Germinal center (tissue), 1 donor: Measurements from ENCODE around the gene MYO1B.

Experiments used
- DNase-seq: peaks from one replicate; pipeline ENCODE4 v3.0.0; 2012; ENCODE audit warnings: mixed read lengths, low spot score

MYO1B gene

GRCh38 chr2:191299010-191299409 is 53.8 kb downstream of the MYO1B start:
- DNase-seq = no peak

- no peak for DNase-seq
Observed at GRCh38 chr2:191299866-191300265, 54.7 kb downstream of the MYO1B start.

GRCh38 chr2:191301971-191302370 is 56.8 kb downstream of the MYO1B start:
- DNase-seq = no peak

GRCh38 chr2:191302459-191303139 is 57.4 kb downstream of the MYO1B start:
- DNase-seq = peak; percentile 20

- DNase-seq = no peak
Observed at GRCh38 chr2:191303140-191304005, 58.2 kb downstream of the MYO1B start.

- DNase-seq = no peak
Observed at GRCh38 chr2:191304939-191305875, 60.0 kb downstream of the MYO1B start.

- no peak for DNase-seq
Observed at GRCh38 chr2:191308026-191308425, 62.8 kb downstream of the MYO1B start.

- DNase-seq = no peak
Observed at GRCh38 chr2:191311156-191311555, 66.0 kb downstream of the MYO1B start.

GRCh38 chr2:191311627-191312026 is 66.4 kb downstream of the MYO1B start:
- no peak for DNase-seq

GRCh38 chr2:191312163-191312562 is 67.0 kb downstream of the MYO1B start:
- DNase-seq = no peak

- DNase-seq = no peak
Observed at GRCh38 chr2:191312662-191313061, 67.5 kb downstream of the MYO1B start.

- no peak for DNase-seq
Observed at GRCh38 chr2:191314697-191315364, 69.6 kb downstream of the MYO1B start.

GRCh38 chr2:191315365-191315752 is 70.2 kb downstream of the MYO1B start:
- DNase-seq = no peak

GRCh38 chr2:191316246-191316994 is 71.2 kb downstream of the MYO1B start:
- no peak for DNase-seq

GRCh38 chr2:191318037-191318728 is 73.0 kb downstream of the MYO1B start:
- DNase-seq = no peak

GRCh38 chr2:191318729-191319078 is 73.5 kb downstream of the MYO1B start:
- DNase-seq = no peak

GRCh38 chr2:191319186-191319585 is 74.0 kb downstream of the MYO1B start:
- DNase-seq = no peak

- DNase-seq = no peak
Observed at GRCh38 chr2:191320881-191321280, 75.7 kb downstream of the MYO1B start.

- no peak for DNase-seq
Observed at GRCh38 chr2:191321861-191322662, 76.9 kb downstream of the MYO1B start.
